Liver (tissue), 3 donors: ENCODE measurements around the gene EXOC4.

Experiments
- CTCF ChIP-seq: fragments of 150-350 bp; IDR thresholded peaks from 2 replicates; pipeline ENCODE4 v1.5.1; 2017; ENCODE audit warnings: improper control_type of control experiment, low read depth, low read length; ENCODE audit not compliant: missing input control
- FOXA1 ChIP-seq: IDR thresholded peaks from 2 replicates; pipeline ENCODE4 v1.6.1; 2016; ENCODE audit warnings: antibody characterized with exemption
- FOXA2 ChIP-seq: IDR thresholded peaks from 2 replicates; pipeline ENCODE4 v1.6.1; 2016; ENCODE audit warnings: antibody characterized with exemption
- GABPA ChIP-seq, 2 donors: IDR thresholded peaks in 1 of 2; conservative IDR thresholded peaks in 1 of 2; 2 replicates each; pipeline ENCODE4 v1.6.1; 2016; ENCODE audit warnings: antibody characterized with exemption in 2 of 2, mild to moderate bottlenecking in 1 of 2, moderate library complexity in 1 of 2
- HNF4A ChIP-seq, 2 donors: conservative IDR thresholded peaks; 2 replicates each; pipeline ENCODE4 v1.6.1; 2016; ENCODE audit warnings: antibody characterized with exemption in 2 of 2, mild to moderate bottlenecking in 2 of 2
- HNF4G ChIP-seq: IDR thresholded peaks from 2 replicates; pipeline ENCODE4 v1.6.1; 2016; ENCODE audit warnings: antibody characterized with exemption
- JUND ChIP-seq, 2 donors: IDR thresholded peaks; 2 replicates each; pipeline ENCODE4 v1.6.1; 2016; ENCODE audit warnings: antibody characterized with exemption in 2 of 2
- RAD21 ChIP-seq, 2 donors: IDR thresholded peaks; 2 replicates each; pipeline ENCODE4 v1.6.1; 2016; ENCODE audit warnings: antibody characterized with exemption in 2 of 2, mild to moderate bottlenecking in 2 of 2
- REST ChIP-seq: IDR thresholded peaks from 2 replicates; pipeline ENCODE4 v1.6.1; 2016; ENCODE audit warnings: antibody characterized with exemption, mild to moderate bottlenecking
- RXRA ChIP-seq, 2 donors: IDR thresholded peaks; 2 replicates each; pipeline ENCODE4 v1.6.1; 2017 to 2018; ENCODE audit warnings: antibody characterized with exemption in 2 of 2, mild to moderate bottlenecking in 1 of 2
- SP1 ChIP-seq: IDR thresholded peaks from 2 replicates; pipeline ENCODE4 v1.6.1; 2018; ENCODE audit warnings: antibody characterized with exemption, mild to moderate bottlenecking
- YY1 ChIP-seq: IDR thresholded peaks from 2 replicates; pipeline ENCODE4 v1.6.1; 2016; ENCODE audit warnings: antibody characterized with exemption, mild to moderate bottlenecking
- TF ChIP-seq, protein P1 (sequence below): IDR thresholded peaks from 2 replicates; pipeline ENCODE4 v1.6.1; 2016; ENCODE audit warnings: antibody characterized with exemption
- TF ChIP-seq, protein P2 (sequence below): IDR thresholded peaks from 2 replicates; pipeline ENCODE4 v1.6.1; 2016; ENCODE audit warnings: antibody characterized with exemption
- donor health status: healthy.
- donor health status: healthy.

DNA sequence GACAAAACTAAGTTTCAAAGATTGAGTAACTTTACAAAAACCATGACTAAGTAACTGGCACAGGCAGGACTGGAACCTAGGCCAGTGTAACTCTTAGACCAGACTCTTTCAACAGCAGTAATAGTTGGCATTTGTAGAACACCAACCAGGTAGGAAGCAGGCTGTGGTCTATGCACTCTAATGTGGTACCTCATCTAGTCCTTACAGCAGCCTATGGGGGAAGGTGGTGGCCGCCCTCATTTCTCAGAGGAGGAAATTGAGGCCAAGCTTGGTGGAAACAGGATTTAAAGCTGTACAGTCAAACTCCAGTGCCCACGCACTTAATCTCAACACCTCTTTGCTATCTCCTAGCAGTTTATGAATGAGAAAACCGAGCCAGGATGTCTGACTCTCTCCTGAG lies 708.8 kb downstream of the EXOC4 start:
- no peak for TF ChIP-seq HNF4G
- TF ChIP-seq REST = no peak
- TF ChIP-seq, protein P1, sequence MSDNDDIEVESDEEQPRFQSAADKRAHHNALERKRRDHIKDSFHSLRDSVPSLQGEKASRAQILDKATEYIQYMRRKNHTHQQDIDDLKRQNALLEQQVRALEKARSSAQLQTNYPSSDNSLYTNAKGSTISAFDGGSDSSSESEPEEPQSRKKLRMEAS = no peak
- no peak for TF ChIP-seq CTCF
- no peak for TF ChIP-seq SP1
- TF ChIP-seq JUND (IDR thresholded peaks at IDR 0.05) = no peak
- TF ChIP-seq GABPA (IDR thresholded peaks at IDR 0.05 in 1 of 2, conservative IDR thresholded peaks at IDR 0.05 in 1 of 2) = no peak
- TF ChIP-seq RXRA (IDR thresholded peaks at IDR 0.05) = no peak
- no peak for TF ChIP-seq FOXA2
- TF ChIP-seq YY1 = no peak
- TF ChIP-seq, protein P2, sequence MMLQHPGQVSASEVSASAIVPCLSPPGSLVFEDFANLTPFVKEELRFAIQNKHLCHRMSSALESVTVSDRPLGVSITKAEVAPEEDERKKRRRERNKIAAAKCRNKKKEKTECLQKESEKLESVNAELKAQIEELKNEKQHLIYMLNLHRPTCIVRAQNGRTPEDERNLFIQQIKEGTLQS = no peak
- no peak for TF ChIP-seq RAD21 (IDR thresholded peaks at IDR 0.05)
- no peak for TF ChIP-seq HNF4A (conservative IDR thresholded peaks at IDR 0.05)
- no peak for TF ChIP-seq FOXA1
